HepG2 (cell line): Measurements from ENCODE around the gene ARMCX5. TPM values are rescaled to one million over a fixed set of nuclear protein-coding genes. Genes with fewer than 3 reads are reported as not detected.

ENCODE experiments used
- CHD4 ChIP-seq: fragments of 200-600 bp; sonication (generic); IDR thresholded peaks from 2 replicates; pipeline ENCODE4 v1.7.0; 2017; ENCODE audit warnings: mild to moderate bottlenecking, low read length, borderline replicate concordance
- FOXJ3 ChIP-seq: sonication (generic); formaldehyde crosslinking; IDR thresholded peaks from 2 replicates; pipeline ENCODE4 v1.4.0; 2020; ENCODE audit warnings: missing genetic modification reagents, mild to moderate bottlenecking, borderline replicate concordance
- GATAD2A ChIP-seq: IDR thresholded peaks from 2 replicates; pipeline ENCODE4 v1.6.1; 2016
- MED1 ChIP-seq: sonication (generic); formaldehyde crosslinking; IDR thresholded peaks from 2 replicates; pipeline ENCODE4 v1.4.0; 2020; ENCODE audit warnings: missing genetic modification reagents
- TFE3 ChIP-seq: IDR thresholded peaks from 2 replicates; pipeline ENCODE4 v1.6.1; 2016
- UBTF ChIP-seq: sonication (generic); formaldehyde crosslinking; IDR thresholded peaks from 2 replicates; pipeline ENCODE4 v1.4.0; 2020; ENCODE audit warnings: mild to moderate bottlenecking, missing genetic modification reagents
- ZBTB37 ChIP-seq: sonication (generic); formaldehyde crosslinking; IDR thresholded peaks from 2 replicates; pipeline ENCODE4 v1.4.0; 2020; ENCODE audit warnings: mild to moderate bottlenecking, missing genetic modification reagents
- ZBTB46 ChIP-seq: sonication (generic); formaldehyde crosslinking; IDR thresholded peaks from 2 replicates; pipeline ENCODE4 v1.4.0; 2020; ENCODE audit warnings: mild to moderate bottlenecking, missing genetic modification reagents, borderline replicate concordance
- ZC3H13 ChIP-seq: sonication (generic); formaldehyde crosslinking; IDR thresholded peaks from 2 replicates; pipeline ENCODE4 v1.8.1; 2023; ENCODE audit warnings: mild to moderate bottlenecking, missing genetic modification reagents, moderate library complexity
- ZNF574 ChIP-seq: sonication (generic); formaldehyde crosslinking; IDR thresholded peaks from 2 replicates; pipeline ENCODE4 v1.4.0; 2020; ENCODE audit warnings: missing genetic modification reagents
- ZNF597 ChIP-seq: sonication (generic); formaldehyde crosslinking; IDR thresholded peaks from 2 replicates; pipeline ENCODE4 v1.5.0; 2020; ENCODE audit warnings: missing genetic modification reagents
- ZNF709 ChIP-seq: sonication (generic); formaldehyde crosslinking; IDR thresholded peaks from 2 replicates; pipeline ENCODE4 v1.5.0; 2020; ENCODE audit warnings: mild to moderate bottlenecking, missing genetic modification reagents
- polyA plus RNA-seq, 8 experiments: library from polyadenylated mRNA; depleted of rRNA in 3 of 8; stranded (reverse) in 7 of 8; unstranded in 1 of 8; fragments of >200 nt; fragmentation: Illumina TruSeq in 4 of 8; extraction: Trizol in 4 of 8; gene quantifications; 2 replicates each; pipeline versions ENCODE4 v1.2.1 to v1.2.3, GENCODE V29; 2011 to 2016; ENCODE audit warnings: low read depth in 4 of 8, missing spikeins in 1 of 8, mixed read lengths in 1 of 8; ENCODE audit not compliant: insufficient read depth in 1 of 8
- total RNA-seq, 5 experiments: library from RNA; depleted of rRNA; stranded (reverse); fragments of >200 nt; fragmentation: Illumina TruSeq; extraction: Trizol; gene quantifications; 2 replicates each; pipeline ENCODE4 v1.2.3, GENCODE V29; 2016; ENCODE audit warnings: low read depth in 1 of 5
- TF ChIP-seq, protein P1 (sequence below): sonication (generic); formaldehyde crosslinking; IDR thresholded peaks from 2 replicates; pipeline ENCODE4 v1.8.0; 2022; ENCODE audit warnings: mild to moderate bottlenecking, missing genetic modification reagents, borderline replicate concordance

ARMCX5 gene
- total and polyA plus RNA-seq, 2 of the 13 experiments (the other 11 are each of a cell fraction or from before 2014, with no cell fraction given): 9.1 to 14.2 TPM

GRCh38 chrX:102599084-102599950, at the start of gene ARMCX5 (continued):
- peak; percentile 48; the same call in 1 of the 2 replicates for TF ChIP-seq ZNF574 (CRISPR knock-in tag)
- 0 out of 2 replicates have a peak, but pooled peaks have one; percentile 25 for TF ChIP-seq ZNF709 (CRISPR knock-in tag)
- no peak for TF ChIP-seq ZNF597 (CRISPR knock-in tag)
- peak; percentile 40; the same call in 1 of the 2 replicates for TF ChIP-seq UBTF
- TF ChIP-seq ZBTB37 (CRISPR knock-in tag): no peak
- TF ChIP-seq MED1 (CRISPR knock-in tag): 0 out of 2 replicates have a peak, but pooled peaks have one; percentile 15
- peak; percentile 15; the same call in 1 of the 2 replicates for TF ChIP-seq GATAD2A
- TF ChIP-seq ZBTB46: no peak
- TF ChIP-seq CHD4: no peak
- peak; percentile 59; the same call in 1 of the 2 replicates for TF ChIP-seq FOXJ3
- TF ChIP-seq, protein P1, sequence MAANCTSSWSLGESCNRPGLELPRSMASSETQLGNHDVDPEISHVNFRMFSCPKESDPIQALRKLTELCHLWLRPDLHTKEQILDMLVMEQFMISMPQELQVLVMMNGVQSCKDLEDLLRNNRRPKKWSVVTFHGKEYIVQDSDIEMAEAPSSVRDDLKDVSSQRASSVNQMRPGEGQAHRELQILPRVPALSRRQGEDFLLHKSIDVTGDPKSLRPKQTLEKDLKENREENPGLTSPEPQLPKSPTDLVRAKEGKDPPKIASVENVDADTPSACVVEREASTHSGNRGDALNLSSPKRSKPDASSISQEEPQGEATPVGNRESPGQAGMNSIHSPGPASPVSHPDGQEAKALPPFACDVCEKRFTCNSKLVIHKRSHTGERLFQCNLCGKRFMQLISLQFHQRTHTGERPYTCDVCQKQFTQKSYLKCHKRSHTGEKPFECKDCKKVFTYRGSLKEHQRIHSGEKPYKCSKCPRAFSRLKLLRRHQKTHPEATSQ (CRISPR knock-in tag): peak; percentile 55; the same call in 1 of the 2 replicates
- 0 out of 2 replicates have a peak, but pooled peaks have one; percentile 26 for TF ChIP-seq TFE3 (CRISPR knock-in tag)
- no peak for TF ChIP-seq ZC3H13
